Measurements from ENCODE around the gene GRID2. TPM values are rescaled to one million over a fixed set of nuclear protein-coding genes. Genes with fewer than 3 reads are reported as not detected.

GRID2 gene
- total and polyA plus RNA-seq, 2 of the 13 experiments (the other 11 are each of a cell fraction or from before 2014, with no cell fraction given): not detected

GRCh38 chr4:93747220-93747619 lies 1443.5 kb downstream of the GRID2 start:
- no peaks in the 10 kb centered on the region for H3K4me1 ChIP-seq (ENCODE audit: insufficient read depth, low read length)
- ChIA-PET POLR2A (no interaction called here), CTCF (ENCODE audit: low intra/inter-chr PET ratio, low total read pairs) (no interaction called here)
- no peak for DNase-seq (ENCODE audit: low spot score)
- H3K27ac ChIP-seq (ENCODE audit: extremely low read length, insufficient read depth, low read length): no peak overlapping the region
- BruUV-seq (replicated peaks): no TSS peak
- no peak overlapping the region for H2AFZ ChIP-seq (ENCODE audit: low read length)
- in situ Hi-C loops (cut with HindIII; ENCODE audit: extremely low pct_ligation_motif_present, low pct_unique_long_range_greater_than_20kb): no loop called here
- no peak overlapping the region for H3K4me2 ChIP-seq (ENCODE audit: low read depth, low read length)
- no peaks in the 10 kb centered on the region for H3K36me3 ChIP-seq (replicated peaks in 1 of 2; ENCODE audit: control insufficient read depth in 1 of 2, insufficient read depth in 2 of 2, low read length in 2 of 2)
- no peak for ATAC-seq
- H3K9me3 ChIP-seq (ENCODE audit: low read length): no peaks in the 10 kb centered on the region
- intact Hi-C loops (cut with micrococcal nuclease; ENCODE audit: unreplicated experiment): no loop called here
- FAIRE-seq: no peak
- no peaks in the 10 kb centered on the region for H3K27me3 ChIP-seq (ENCODE audit: control insufficient read depth in 1 of 2, insufficient read depth in 2 of 2, low read length in 2 of 2)
- H3K4me3 ChIP-seq (replicated peaks in 1 of 3; ENCODE audit: insufficient read depth in 1 of 3, low read depth in 2 of 3, low read length in 3 of 3): no peak overlapping the region
- WGBS (ENCODE audit: low lambda C conversion rate): 0% methylated on average over 2 of the region's 2 CpGs
- no peaks in the 10 kb centered on the region for H3K79me2 ChIP-seq (ENCODE audit: insufficient read depth, low read length)
- H3K9ac ChIP-seq (ENCODE audit: insufficient read depth, low read depth, low read length): no peak overlapping the region
- H4K20me1 ChIP-seq (ENCODE audit: insufficient read depth, low read length): no peaks in the 10 kb centered on the region
- no peak for TF ChIP-seq ZNF383 (CRISPR knock-in tag; IDR thresholded peaks at IDR 0.05; ENCODE audit: borderline replicate concordance)
- TF ChIP-seq CSRNP2 (CRISPR knock-in tag; conservative IDR thresholded peaks at IDR 0.05; ENCODE audit: low read depth): no peak
- no peak for TF ChIP-seq NR0B2 (CRISPR knock-in tag; IDR thresholded peaks at IDR 0.05)
- TF ChIP-seq ZNF124 (CRISPR knock-in tag; IDR thresholded peaks at IDR 0.05): no peak
- no peak for TF ChIP-seq MAF1 (CRISPR knock-in tag; IDR thresholded peaks at IDR 0.05; ENCODE audit: borderline replicate concordance)
- no peak for TF ChIP-seq PRDM4 (CRISPR knock-in tag; IDR thresholded peaks at IDR 0.05; ENCODE audit: borderline replicate concordance)
- no peak for TF ChIP-seq STAT5B (CRISPR knock-in tag; IDR thresholded peaks at IDR 0.05)
- TF ChIP-seq ZBTB38 (CRISPR knock-in tag; IDR thresholded peaks at IDR 0.05): no peak
- TF ChIP-seq BORCS8-MEF2B (CRISPR knock-in tag; IDR thresholded peaks at IDR 0.05): no peak
- TF ChIP-seq FUBP1 (CRISPR knock-in tag; IDR thresholded peaks at IDR 0.05; ENCODE audit: borderline replicate concordance): no peak
- no peak for TF ChIP-seq ADNP (CRISPR knock-in tag; IDR thresholded peaks at IDR 0.05)
- TF ChIP-seq ZNF616 (CRISPR knock-in tag; IDR thresholded peaks at IDR 0.05; ENCODE audit: low read depth): no peak
- no peak for TF ChIP-seq ZBTB25 (CRISPR knock-in tag; IDR thresholded peaks at IDR 0.05)
- no peak for TF ChIP-seq KLF13 (CRISPR knock-in tag; IDR thresholded peaks at IDR 0.05)
- no peak for TF ChIP-seq MLLT10 (CRISPR knock-in tag; IDR thresholded peaks at IDR 0.05)

All from HepG2 (cell line).